WTC11 (cell line): ENCODE results near the gene NLRP4. TPM values are rescaled to one million over a fixed set of nuclear protein-coding genes. Genes with fewer than 3 reads are reported as not detected.

Experiments
- ATAC-seq: fragments of 200-7000 bp; cut with Tn5 transposase; 2 replicates; pipeline ENCODE4 v1.10.0; 2021; ENCODE audit warnings: mild to moderate bottlenecking, moderate library complexity
- CTCF ChIA-PET: fragments of 300-600 bp; sonication (Branson Sonifier 250); formaldehyde crosslinking; loops from one replicate; lab custom pipeline; 2021; ENCODE audit warnings: antibody characterized with exemption; lab: Charles Lee
- POLR2A ChIA-PET: fragments of 350-600 bp; sonication (Branson Sonifier 250); formaldehyde crosslinking; loops from one replicate; lab custom pipeline; 2021; ENCODE audit warnings: antibody characterized with exemption; lab: Charles Lee
- DNase-seq: peaks from one replicate; pipeline ENCODE4 v3.0.0; 2021; ENCODE audit warnings: low spot score
- H3K27ac Mint-ChIP-seq: 2 replicates; pipeline ENCODE4 v1.8.0; 2021; ENCODE audit warnings: mixed read lengths
- H3K27me3 Mint-ChIP-seq: 2 replicates; pipeline ENCODE4 v1.8.0; 2021; ENCODE audit warnings: low read depth, mild to moderate bottlenecking, moderate library complexity, mixed read lengths
- H3K36me3 Mint-ChIP-seq: 2 replicates; pipeline ENCODE4 v1.8.0; 2021; ENCODE audit warnings: mixed read lengths
- H3K4me1 Mint-ChIP-seq: 2 replicates; pipeline ENCODE4 v1.8.0; 2022; ENCODE audit warnings: mixed read lengths
- H3K4me3 Mint-ChIP-seq: 2 replicates; pipeline ENCODE4 v1.8.0; 2021; ENCODE audit warnings: mild to moderate bottlenecking, moderate library complexity, mixed read lengths
- H3K9me3 Mint-ChIP-seq: 2 replicates; pipeline ENCODE4 v1.8.0; 2021; ENCODE audit warnings: mixed read lengths
- ATF2 ChIP-seq: sonication (generic); formaldehyde crosslinking; IDR thresholded peaks from 2 replicates; pipeline ENCODE4 v1.8.1; 2022; ENCODE audit warnings: low read depth, missing genetic modification reagents, borderline replicate concordance
- CBFB ChIP-seq: sonication (generic); formaldehyde crosslinking; IDR thresholded peaks from 2 replicates; pipeline ENCODE4 v1.8.1; 2022; ENCODE audit warnings: mild to moderate bottlenecking, low read depth, missing genetic modification reagents
- CDX4 ChIP-seq: fragments of 250-450 bp; sonication (Bioruptor Pico); IDR thresholded peaks from 2 replicates; pipeline ENCODE4 v1.9.0; 2021; ENCODE audit warnings: moderate library complexity, mild to moderate bottlenecking, inconsistent platforms, borderline replicate concordance
- CREB1 ChIP-seq: sonication (generic); formaldehyde crosslinking; IDR thresholded peaks from 2 replicates; pipeline ENCODE4 v1.8.0; 2023; ENCODE audit warnings: mild to moderate bottlenecking, missing genetic modification reagents
- CTCF ChIP-seq: fragments of 200-600 bp; IDR thresholded peaks from 2 replicates; pipeline ENCODE4 v1.8.0; 2022; ENCODE audit warnings: antibody characterized with exemption
- FOXJ3 ChIP-seq: sonication (generic); formaldehyde crosslinking; IDR thresholded peaks from 2 replicates; pipeline ENCODE4 v1.9.0; 2021; ENCODE audit warnings: missing genetic modification reagents, mild to moderate bottlenecking, borderline replicate concordance
- GABPB1 ChIP-seq: sonication (generic); formaldehyde crosslinking; IDR thresholded peaks from 2 replicates; pipeline ENCODE4 v1.8.1; 2023; ENCODE audit warnings: mild to moderate bottlenecking, missing genetic modification reagents
- GTF2I ChIP-seq: fragments of 250-450 bp; sonication (Bioruptor Pico); conservative IDR thresholded peaks from 2 replicates; pipeline ENCODE4 v1.4.0; 2021; ENCODE audit warnings: mild to moderate bottlenecking
- HMGA2 ChIP-seq: fragments of 250-450 bp; sonication (Bioruptor Pico); IDR thresholded peaks from 2 replicates; pipeline ENCODE4 v1.4.0; 2021; ENCODE audit warnings: mild to moderate bottlenecking, moderate library complexity
- IRF2 ChIP-seq: sonication (generic); formaldehyde crosslinking; IDR thresholded peaks from 2 replicates; pipeline ENCODE4 v1.8.0; 2022; ENCODE audit warnings: low read depth, missing genetic modification reagents, borderline replicate concordance
- MXD4 ChIP-seq: fragments of 250-450 bp; sonication (Bioruptor Pico); IDR thresholded peaks from 2 replicates; pipeline ENCODE4 v1.8.0; 2021; ENCODE audit warnings: mild to moderate bottlenecking, moderate library complexity, borderline replicate concordance
- NR1H2 ChIP-seq: sonication (generic); formaldehyde crosslinking; IDR thresholded peaks from 2 replicates; pipeline ENCODE4 v1.9.0; 2021; ENCODE audit warnings: mild to moderate bottlenecking, moderate library complexity, missing genetic modification reagents
- SMAD3 ChIP-seq: sonication (generic); formaldehyde crosslinking; IDR thresholded peaks from 2 replicates; pipeline ENCODE4 v1.8.0; 2022; ENCODE audit warnings: missing genetic modification reagents, mild to moderate bottlenecking, borderline replicate concordance
- TCF7 ChIP-seq: sonication (generic); formaldehyde crosslinking; IDR thresholded peaks from 2 replicates; pipeline ENCODE4 v1.8.0; 2022; ENCODE audit warnings: mild to moderate bottlenecking, low read depth, missing genetic modification reagents, moderate library complexity
- ZNF317 ChIP-seq: sonication (generic); formaldehyde crosslinking; IDR thresholded peaks from 2 replicates; pipeline ENCODE4 v1.8.1; 2023; ENCODE audit warnings: low read depth, mild to moderate bottlenecking, moderate library complexity, missing genetic modification reagents, borderline replicate concordance
- ZNF425 ChIP-seq: fragments of 250-450 bp; sonication (Bioruptor Pico); conservative IDR thresholded peaks from 2 replicates; pipeline ENCODE4 v1.9.0; 2021; ENCODE audit warnings: mild to moderate bottlenecking
- ZSCAN18 ChIP-seq: fragments of 250-450 bp; sonication (Bioruptor Pico); IDR thresholded peaks from 2 replicates; pipeline ENCODE4 v2.1.2; 2022; ENCODE audit warnings: mild to moderate bottlenecking, moderate library complexity
- total RNA-seq: library from RNA; stranded (reverse); gene quantifications from 3 replicates; pipeline ENCODE4 v1.2.3, GENCODE V29; 2021
- TF ChIP-seq, protein P1 (sequence below): sonication (generic); formaldehyde crosslinking; conservative IDR thresholded peaks from 2 replicates; pipeline ENCODE4 v1.8.1; 2023; ENCODE audit warnings: mild to moderate bottlenecking, low read depth, missing genetic modification reagents, moderate library complexity
- TF ChIP-seq, protein P2 (sequence below): sonication (generic); formaldehyde crosslinking; IDR thresholded peaks from 2 replicates; pipeline ENCODE4 v1.8.0; 2023; ENCODE audit warnings: mild to moderate bottlenecking, missing genetic modification reagents
- TF ChIP-seq, protein P3 (sequence below): sonication (generic); formaldehyde crosslinking; IDR thresholded peaks from 2 replicates; pipeline ENCODE4 v1.8.1; 2022; ENCODE audit warnings: mild to moderate bottlenecking, moderate library complexity, missing genetic modification reagents
- TF ChIP-seq, protein P4 (sequence below): fragments of 250-450 bp; sonication (Bioruptor Pico); IDR thresholded peaks from 2 replicates; pipeline ENCODE4 v1.9.0; 2021; ENCODE audit warnings: mild to moderate bottlenecking

NLRP4 gene
- total RNA-seq, 1 experiment from 2014 or later = not detected

- TF ChIP-seq, protein P1, sequence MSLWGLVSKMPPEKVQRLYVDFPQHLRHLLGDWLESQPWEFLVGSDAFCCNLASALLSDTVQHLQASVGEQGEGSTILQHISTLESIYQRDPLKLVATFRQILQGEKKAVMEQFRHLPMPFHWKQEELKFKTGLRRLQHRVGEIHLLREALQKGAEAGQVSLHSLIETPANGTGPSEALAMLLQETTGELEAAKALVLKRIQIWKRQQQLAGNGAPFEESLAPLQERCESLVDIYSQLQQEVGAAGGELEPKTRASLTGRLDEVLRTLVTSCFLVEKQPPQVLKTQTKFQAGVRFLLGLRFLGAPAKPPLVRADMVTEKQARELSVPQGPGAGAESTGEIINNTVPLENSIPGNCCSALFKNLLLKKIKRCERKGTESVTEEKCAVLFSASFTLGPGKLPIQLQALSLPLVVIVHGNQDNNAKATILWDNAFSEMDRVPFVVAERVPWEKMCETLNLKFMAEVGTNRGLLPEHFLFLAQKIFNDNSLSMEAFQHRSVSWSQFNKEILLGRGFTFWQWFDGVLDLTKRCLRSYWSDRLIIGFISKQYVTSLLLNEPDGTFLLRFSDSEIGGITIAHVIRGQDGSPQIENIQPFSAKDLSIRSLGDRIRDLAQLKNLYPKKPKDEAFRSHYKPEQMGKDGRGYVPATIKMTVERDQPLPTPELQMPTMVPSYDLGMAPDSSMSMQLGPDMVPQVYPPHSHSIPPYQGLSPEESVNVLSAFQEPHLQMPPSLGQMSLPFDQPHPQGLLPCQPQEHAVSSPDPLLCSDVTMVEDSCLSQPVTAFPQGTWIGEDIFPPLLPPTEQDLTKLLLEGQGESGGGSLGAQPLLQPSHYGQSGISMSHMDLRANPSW (CRISPR knock-in tag) = no peak
- no peak for TF ChIP-seq NR1H2 (CRISPR knock-in tag)
- TF ChIP-seq CDX4 (CRISPR knock-in tag) = no peak
Measured at GRCh38 chr19:55857149-55857548, 20.8 kb downstream of the NLRP4 start (continued).

- DNase-seq (no peak), ATAC-seq (no peak)
- peaks cover 19% of the 10 kb centered on the region for H3K27me3 Mint-ChIP-seq
- no peak overlapping the region for H3K27ac Mint-ChIP-seq
- H3K36me3 Mint-ChIP-seq = peaks cover 65% of the 10 kb centered on the region
- POLR2A ChIA-PET = no interaction called here
- CTCF ChIA-PET = no interaction called here
- no peaks in the 10 kb centered on the region for H3K4me1 Mint-ChIP-seq
- TF ChIP-seq CTCF (no peak), ZNF425 (CRISPR knock-in tag) (no peak), GTF2I (CRISPR knock-in tag) (no peak), CBFB (CRISPR knock-in tag) (no peak), GABPB1 (CRISPR knock-in tag) (no peak), ATF2 (CRISPR knock-in tag) (no peak), TCF7 (CRISPR knock-in tag) (no peak), FOXJ3 (CRISPR knock-in tag) (no peak), ZNF317 (CRISPR knock-in tag) (no peak), HMGA2 (CRISPR knock-in tag) (no peak), SMAD3 (no peak), MXD4 (CRISPR knock-in tag) (no peak), CREB1 (no peak), ZSCAN18 (CRISPR knock-in tag) (no peak), IRF2 (no peak)
- TF ChIP-seq, protein P2, sequence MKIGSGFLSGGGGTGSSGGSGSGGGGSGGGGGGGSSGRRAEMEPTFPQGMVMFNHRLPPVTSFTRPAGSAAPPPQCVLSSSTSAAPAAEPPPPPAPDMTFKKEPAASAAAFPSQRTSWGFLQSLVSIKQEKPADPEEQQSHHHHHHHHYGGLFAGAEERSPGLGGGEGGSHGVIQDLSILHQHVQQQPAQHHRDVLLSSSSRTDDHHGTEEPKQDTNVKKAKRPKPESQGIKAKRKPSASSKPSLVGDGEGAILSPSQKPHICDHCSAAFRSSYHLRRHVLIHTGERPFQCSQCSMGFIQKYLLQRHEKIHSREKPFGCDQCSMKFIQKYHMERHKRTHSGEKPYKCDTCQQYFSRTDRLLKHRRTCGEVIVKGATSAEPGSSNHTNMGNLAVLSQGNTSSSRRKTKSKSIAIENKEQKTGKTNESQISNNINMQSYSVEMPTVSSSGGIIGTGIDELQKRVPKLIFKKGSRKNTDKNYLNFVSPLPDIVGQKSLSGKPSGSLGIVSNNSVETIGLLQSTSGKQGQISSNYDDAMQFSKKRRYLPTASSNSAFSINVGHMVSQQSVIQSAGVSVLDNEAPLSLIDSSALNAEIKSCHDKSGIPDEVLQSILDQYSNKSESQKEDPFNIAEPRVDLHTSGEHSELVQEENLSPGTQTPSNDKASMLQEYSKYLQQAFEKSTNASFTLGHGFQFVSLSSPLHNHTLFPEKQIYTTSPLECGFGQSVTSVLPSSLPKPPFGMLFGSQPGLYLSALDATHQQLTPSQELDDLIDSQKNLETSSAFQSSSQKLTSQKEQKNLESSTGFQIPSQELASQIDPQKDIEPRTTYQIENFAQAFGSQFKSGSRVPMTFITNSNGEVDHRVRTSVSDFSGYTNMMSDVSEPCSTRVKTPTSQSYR (CRISPR knock-in tag) = no peak
- TF ChIP-seq, protein P3, sequence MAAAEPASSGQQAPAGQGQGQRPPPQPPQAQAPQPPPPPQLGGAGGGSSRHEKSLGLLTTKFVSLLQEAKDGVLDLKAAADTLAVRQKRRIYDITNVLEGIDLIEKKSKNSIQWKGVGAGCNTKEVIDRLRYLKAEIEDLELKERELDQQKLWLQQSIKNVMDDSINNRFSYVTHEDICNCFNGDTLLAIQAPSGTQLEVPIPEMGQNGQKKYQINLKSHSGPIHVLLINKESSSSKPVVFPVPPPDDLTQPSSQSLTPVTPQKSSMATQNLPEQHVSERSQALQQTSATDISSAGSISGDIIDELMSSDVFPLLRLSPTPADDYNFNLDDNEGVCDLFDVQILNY (CRISPR knock-in tag) = no peak
- TF ChIP-seq, protein P4, sequence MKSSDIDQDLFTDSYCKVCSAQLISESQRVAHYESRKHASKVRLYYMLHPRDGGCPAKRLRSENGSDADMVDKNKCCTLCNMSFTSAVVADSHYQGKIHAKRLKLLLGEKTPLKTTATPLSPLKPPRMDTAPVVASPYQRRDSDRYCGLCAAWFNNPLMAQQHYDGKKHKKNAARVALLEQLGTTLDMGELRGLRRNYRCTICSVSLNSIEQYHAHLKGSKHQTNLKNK (CRISPR knock-in tag) = no peak
- TF ChIP-seq, all 79 proteins: peak for 0
- H3K4me3 Mint-ChIP-seq = no peak overlapping the region
- H3K9me3 Mint-ChIP-seq = peaks cover 68% of the 10 kb centered on the region
Measured at GRCh38 chr19:55857974-55858373, 21.6 kb downstream of the NLRP4 start.
